ENCODE data around the gene SGTB.

The SGTB gene

GRCh38 chr5:65708145-65708544, 13.8 kb downstream of the SGTB start:
- no peaks in the 10 kb centered on the region for H3K36me3 ChIP-seq (replicated peaks; ENCODE audit: insufficient read depth, low read length)
- no peak for DNase-seq
- H3K79me2 ChIP-seq (ENCODE audit: low read length), result no peaks in the 10 kb centered on the region
- no peaks in the 10 kb centered on the region for H3K9me3 ChIP-seq (replicated peaks; ENCODE audit: insufficient read depth, low read length)
- no peak overlapping the region for H3K4me3 ChIP-seq (ENCODE audit: low read length)
- H3F3A ChIP-seq (ENCODE audit: insufficient read depth, low read length), result no peaks in the 10 kb centered on the region
- TF ChIP-seq EZH2phosphoT487 (IDR thresholded peaks at IDR 0.05; ENCODE audit: low read length) (no peak), EZH2 (optimal IDR thresholded peaks at IDR 0.05; ENCODE audit: low read depth, low read length) (no peak), CTCF (IDR thresholded peaks at IDR 0.05; ENCODE audit: low read length) (no peak)
- no peaks in the 10 kb centered on the region for H4K20me1 ChIP-seq (ENCODE audit: insufficient read depth, low read length)
- no peaks in the 10 kb centered on the region for H3K9me2 ChIP-seq (replicated peaks; ENCODE audit: insufficient read depth, low read length)
- H2AFZ ChIP-seq (ENCODE audit: low read length), result no peak overlapping the region
- no peaks in the 10 kb centered on the region for H3K4me1 ChIP-seq (ENCODE audit: low read length)
- H3K9ac ChIP-seq (ENCODE audit: low read length), result no peak overlapping the region
- H3K27ac ChIP-seq (ENCODE audit: low read length), result no peak overlapping the region
- no peak overlapping the region for H3K4me2 ChIP-seq (ENCODE audit: low read depth, low read length)
- H3K27me3 ChIP-seq (replicated peaks; ENCODE audit: insufficient read depth, low read length), result no peaks in the 10 kb centered on the region

- Histone ChIP-seq H3K9me2 (replicated peaks; ENCODE audit: insufficient read depth, low read length) (no peaks in the 10 kb centered on the region), H3K9me3 (replicated peaks; ENCODE audit: insufficient read depth, low read length) (no peaks in the 10 kb centered on the region), H3F3A (ENCODE audit: insufficient read depth, low read length) (no peaks in the 10 kb centered on the region), H3K27me3 (replicated peaks; ENCODE audit: insufficient read depth, low read length) (no peaks in the 10 kb centered on the region), H3K27ac (ENCODE audit: low read length) (no peak overlapping the region), H3K36me3 (replicated peaks; ENCODE audit: insufficient read depth, low read length) (no peaks in the 10 kb centered on the region), H3K4me1 (ENCODE audit: low read length) (no peaks in the 10 kb centered on the region), H3K79me2 (ENCODE audit: low read length) (no peaks in the 10 kb centered on the region), H2AFZ (ENCODE audit: low read length) (no peak overlapping the region), H3K4me2 (ENCODE audit: low read depth, low read length) (no peak overlapping the region), H4K20me1 (ENCODE audit: insufficient read depth, low read length) (no peaks in the 10 kb centered on the region), H3K9ac (ENCODE audit: low read length) (no peak overlapping the region), H3K4me3 (ENCODE audit: low read length) (no peak overlapping the region)
- no peak for TF ChIP-seq CTCF (IDR thresholded peaks at IDR 0.05; ENCODE audit: low read length)
- TF ChIP-seq EZH2phosphoT487 (IDR thresholded peaks at IDR 0.05; ENCODE audit: low read length), result no peak
- TF ChIP-seq EZH2 (optimal IDR thresholded peaks at IDR 0.05; ENCODE audit: low read depth, low read length), result no peak
- DNase-seq, result no peak
Measured at GRCh38 chr5:65707663-65708062, 14.2 kb downstream of the SGTB start.

GRCh38 chr5:65704621-65705239, 17.2 kb downstream of the SGTB start:
- H3K4me1 ChIP-seq (ENCODE audit: low read length), result no peaks in the 10 kb centered on the region
- H3F3A ChIP-seq (ENCODE audit: insufficient read depth, low read length), result no peaks in the 10 kb centered on the region
- TF ChIP-seq CTCF (IDR thresholded peaks at IDR 0.05; ENCODE audit: low read length) (no peak), EZH2 (optimal IDR thresholded peaks at IDR 0.05; ENCODE audit: low read depth, low read length) (no peak), EZH2phosphoT487 (IDR thresholded peaks at IDR 0.05; ENCODE audit: low read length) (no peak)

More at GRCh38 chr5:65704621-65705239, 17.2 kb downstream of the SGTB start:
- Histone ChIP-seq H3K4me3 (ENCODE audit: low read length) (no peak overlapping the region), H3K4me2 (ENCODE audit: low read depth, low read length) (no peak overlapping the region), H3K27ac (ENCODE audit: low read length) (no peak overlapping the region), H3K36me3 (replicated peaks; ENCODE audit: insufficient read depth, low read length) (no peaks in the 10 kb centered on the region), H3K9me3 (replicated peaks; ENCODE audit: insufficient read depth, low read length) (no peaks in the 10 kb centered on the region), H3K9me2 (replicated peaks; ENCODE audit: insufficient read depth, low read length) (no peaks in the 10 kb centered on the region), H3K9ac (ENCODE audit: low read length) (no peak overlapping the region), H2AFZ (ENCODE audit: low read length) (no peak overlapping the region), H4K20me1 (ENCODE audit: insufficient read depth, low read length) (no peaks in the 10 kb centered on the region), H3K79me2 (ENCODE audit: low read length) (no peaks in the 10 kb centered on the region), H3K27me3 (replicated peaks; ENCODE audit: insufficient read depth, low read length) (no peaks in the 10 kb centered on the region)
- DNase-seq, result no peak
